WERI-Rb-1 (cell line): ENCODE measurements around the gene DDHD1.
"Not testable (repeated sequence)": the region's sequence is repeated elsewhere in the genome, so short reads cannot be mapped to it uniquely, and the experiment has no call there.

Source experiments
- DNase-seq: peaks from one replicate; pipeline ENCODE4 v3.0.0-alpha.2; 2020
- H3K27ac ChIP-seq: fragments of 250-450 bp; sonication (Bioruptor Pico); 2 replicates; pipeline ENCODE4 v1.5.1; 2020; ENCODE audit warnings: mild to moderate bottlenecking, moderate library complexity
- H3K27me3 ChIP-seq: fragments of 250-450 bp; sonication (Bioruptor Pico); 2 replicates; pipeline ENCODE4 v1.5.1; 2021; ENCODE audit warnings: mild to moderate bottlenecking, low read depth, moderate library complexity; ENCODE audit not compliant: insufficient read depth, severe bottlenecking
- H3K36me3 ChIP-seq: fragments of 250-450 bp; sonication (Bioruptor Pico); 2 replicates; pipeline ENCODE4 v1.5.1; 2020; ENCODE audit warnings: mild to moderate bottlenecking, moderate library complexity
- H3K4me3 ChIP-seq: 2 replicates; pipeline ENCODE4 v1.5.1; 2011; ENCODE audit warnings: low read depth, mild to moderate bottlenecking, control low read depth, low read length
- H3K9me3 ChIP-seq: fragments of 250-450 bp; sonication (Bioruptor Pico); 2 replicates; pipeline ENCODE4 v1.5.1; 2021; ENCODE audit warnings: mild to moderate bottlenecking, moderate library complexity; ENCODE audit not compliant: severe bottlenecking
- TF ChIP-seq, protein P1 (sequence below): IDR thresholded peaks from 2 replicates; pipeline ENCODE4 v1.5.1; 2011; ENCODE audit warnings: low read depth, mild to moderate bottlenecking, control low read depth, inconsistent platforms, low read length

The DDHD1 gene

DNA sequence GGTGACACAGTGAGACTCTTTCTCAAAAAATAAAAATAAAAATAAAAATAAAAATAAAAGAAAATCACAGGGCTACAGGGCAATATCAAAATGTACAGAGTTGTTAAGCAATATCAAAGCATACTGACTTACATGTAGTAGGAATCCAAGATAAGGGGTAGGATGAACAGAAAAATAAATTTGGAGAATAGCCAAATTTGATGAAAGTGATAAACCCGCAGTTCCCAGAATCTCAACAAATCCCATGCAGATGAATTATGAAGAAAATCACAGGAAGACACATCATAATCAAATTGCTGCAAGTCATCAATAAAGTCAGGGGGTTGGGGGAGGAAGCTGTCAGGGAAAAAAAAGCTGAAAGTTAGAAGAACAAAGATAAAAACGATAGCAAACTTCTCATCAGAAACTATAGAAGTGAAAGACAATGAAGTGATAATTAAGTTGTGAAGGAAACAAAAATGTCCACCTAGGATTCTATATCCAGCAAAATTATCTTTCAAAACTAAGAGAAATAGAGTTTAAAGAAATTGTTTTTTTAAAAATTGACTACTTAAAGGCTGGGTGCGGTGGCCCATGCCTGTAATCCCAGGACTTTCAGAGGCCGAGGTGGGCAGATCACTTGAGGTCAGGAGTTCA, 15.4 kb downstream of the DDHD1 start:
- Histone ChIP-seq H3K27ac (no peak overlapping the region), H3K9me3 (no peaks in the 10 kb centered on the region), H3K36me3 (no peaks in the 10 kb centered on the region), H3K4me3 (no peak overlapping the region), H3K27me3 (no peaks in the 10 kb centered on the region)
- TF ChIP-seq, protein P1, sequence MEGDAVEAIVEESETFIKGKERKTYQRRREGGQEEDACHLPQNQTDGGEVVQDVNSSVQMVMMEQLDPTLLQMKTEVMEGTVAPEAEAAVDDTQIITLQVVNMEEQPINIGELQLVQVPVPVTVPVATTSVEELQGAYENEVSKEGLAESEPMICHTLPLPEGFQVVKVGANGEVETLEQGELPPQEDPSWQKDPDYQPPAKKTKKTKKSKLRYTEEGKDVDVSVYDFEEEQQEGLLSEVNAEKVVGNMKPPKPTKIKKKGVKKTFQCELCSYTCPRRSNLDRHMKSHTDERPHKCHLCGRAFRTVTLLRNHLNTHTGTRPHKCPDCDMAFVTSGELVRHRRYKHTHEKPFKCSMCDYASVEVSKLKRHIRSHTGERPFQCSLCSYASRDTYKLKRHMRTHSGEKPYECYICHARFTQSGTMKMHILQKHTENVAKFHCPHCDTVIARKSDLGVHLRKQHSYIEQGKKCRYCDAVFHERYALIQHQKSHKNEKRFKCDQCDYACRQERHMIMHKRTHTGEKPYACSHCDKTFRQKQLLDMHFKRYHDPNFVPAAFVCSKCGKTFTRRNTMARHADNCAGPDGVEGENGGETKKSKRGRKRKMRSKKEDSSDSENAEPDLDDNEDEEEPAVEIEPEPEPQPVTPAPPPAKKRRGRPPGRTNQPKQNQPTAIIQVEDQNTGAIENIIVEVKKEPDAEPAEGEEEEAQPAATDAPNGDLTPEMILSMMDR, result no peak
- DNase-seq, result no peak

DNA sequence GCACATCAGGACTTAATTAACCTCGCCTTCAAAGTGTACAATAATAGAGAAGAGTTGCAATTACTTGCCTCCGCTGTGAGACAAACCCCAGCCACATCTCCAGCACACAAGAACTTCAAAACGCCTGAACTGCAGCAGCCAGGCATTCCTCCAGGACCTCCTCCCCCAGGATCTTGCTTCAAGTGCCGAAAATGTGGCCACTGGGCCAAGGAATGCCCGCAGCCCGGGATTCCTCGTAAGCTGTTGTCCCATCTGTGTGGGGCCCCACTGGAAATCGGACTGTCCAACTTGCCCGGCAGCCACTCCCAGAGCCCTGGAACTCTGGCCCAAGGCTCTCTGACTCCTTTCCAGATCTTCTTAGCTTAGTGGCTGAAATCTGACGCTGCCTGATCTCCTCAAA, 22.6 kb downstream of the DDHD1 start:
- H3K4me3 ChIP-seq, H3K36me3 ChIP-seq: not testable (repeated sequence)

DNA sequence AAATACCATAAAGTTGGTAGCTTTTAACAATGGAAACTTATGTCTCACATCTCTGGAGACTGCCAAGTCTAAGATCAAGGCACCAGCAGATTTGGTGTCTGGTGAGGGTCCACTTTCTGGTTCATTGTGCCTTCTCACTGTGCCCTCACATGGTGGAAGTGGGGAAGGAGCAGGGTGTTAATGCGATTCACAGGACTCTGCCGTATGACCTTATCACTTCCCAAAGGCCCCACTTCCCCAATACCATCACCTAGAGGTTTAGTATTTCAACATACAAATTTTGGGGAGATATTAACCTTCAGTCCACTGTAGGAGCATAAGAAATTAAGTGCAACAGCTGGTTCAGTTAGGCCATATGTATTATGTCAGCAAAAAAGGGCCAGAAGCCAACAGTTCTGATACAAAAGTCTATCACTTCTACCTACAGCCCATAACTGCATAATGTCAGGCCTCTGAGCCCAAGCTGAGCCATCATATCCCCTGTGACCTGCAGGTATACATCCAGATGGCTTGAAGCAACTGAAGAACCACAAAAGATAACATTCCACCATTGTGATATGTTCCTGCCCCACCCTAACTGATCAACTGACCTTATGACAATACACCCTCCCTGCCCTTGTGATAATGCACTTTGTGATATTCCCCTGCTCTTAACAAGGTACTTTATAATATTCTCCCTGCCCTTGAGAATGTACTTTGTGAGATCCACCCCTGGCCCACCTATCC, 24.7 kb downstream of the DDHD1 start:
- H3K4me3 ChIP-seq, result no peak overlapping the region
- DNase-seq, result no peak
- no peaks in the 10 kb centered on the region for H3K9me3 ChIP-seq
- H3K27ac ChIP-seq, result no peak overlapping the region
- TF ChIP-seq, protein P1, result no peak
- no peaks in the 10 kb centered on the region for H3K27me3 ChIP-seq
- H3K36me3 ChIP-seq, result no peaks in the 10 kb centered on the region

More for the DNA sequence above, 22.6 kb downstream of the DDHD1 start:
- not testable (repeated sequence) for H3K9me3 ChIP-seq, DNase-seq, H3K27ac ChIP-seq, H3K27me3 ChIP-seq

DNA sequence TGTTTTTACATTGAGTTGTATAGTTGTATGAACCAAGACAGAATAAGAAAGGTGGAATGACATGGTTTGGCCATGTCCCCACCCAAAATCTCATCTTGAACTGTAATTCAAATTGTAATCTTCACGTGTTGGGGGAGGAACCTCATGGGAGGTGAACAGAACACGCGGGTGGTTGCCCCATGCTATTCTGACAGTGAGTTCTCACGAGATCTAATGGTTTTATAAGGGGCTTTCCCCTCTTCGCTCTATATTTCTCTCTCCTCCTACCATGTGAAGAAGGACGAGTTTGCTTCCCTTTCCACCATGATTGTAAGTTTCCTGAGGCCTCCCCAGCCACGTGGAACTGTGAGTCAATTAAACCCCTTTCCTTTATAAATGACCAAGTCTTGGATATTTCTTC, 25.3 kb downstream of the DDHD1 start:
- Histone ChIP-seq H3K36me3 (no peaks in the 10 kb centered on the region), H3K9me3 (no peaks in the 10 kb centered on the region), H3K4me3 (no peak overlapping the region), H3K27ac (no peak overlapping the region), H3K27me3 (no peaks in the 10 kb centered on the region)
- no peak for DNase-seq
- TF ChIP-seq, protein P1, result no peak

DNA sequence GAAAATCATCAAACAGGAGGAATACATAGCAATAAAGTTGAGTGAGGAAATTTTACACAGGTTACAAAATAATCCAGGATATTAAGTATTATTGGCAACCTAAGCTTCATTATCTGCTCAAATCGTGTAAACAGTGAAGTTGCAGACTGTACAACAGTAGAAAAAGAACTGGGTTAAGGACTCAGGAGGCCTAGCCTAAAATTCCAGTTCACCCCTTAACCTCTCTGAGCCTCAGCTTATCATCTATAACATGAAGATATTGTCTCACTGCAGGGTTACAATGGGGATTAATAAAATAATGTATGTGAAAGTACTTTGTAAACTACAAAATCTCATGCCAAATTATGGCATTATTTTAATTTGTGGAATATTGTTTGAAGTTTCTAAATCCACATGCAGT, 26.0 kb downstream of the DDHD1 start:
- no peaks in the 10 kb centered on the region for H3K9me3 ChIP-seq
- TF ChIP-seq, protein P1, result no peak
- no peak for DNase-seq
- no peak overlapping the region for H3K27ac ChIP-seq
- no peaks in the 10 kb centered on the region for H3K27me3 ChIP-seq
- no peaks in the 10 kb centered on the region for H3K36me3 ChIP-seq
- no peak overlapping the region for H3K4me3 ChIP-seq

DNA sequence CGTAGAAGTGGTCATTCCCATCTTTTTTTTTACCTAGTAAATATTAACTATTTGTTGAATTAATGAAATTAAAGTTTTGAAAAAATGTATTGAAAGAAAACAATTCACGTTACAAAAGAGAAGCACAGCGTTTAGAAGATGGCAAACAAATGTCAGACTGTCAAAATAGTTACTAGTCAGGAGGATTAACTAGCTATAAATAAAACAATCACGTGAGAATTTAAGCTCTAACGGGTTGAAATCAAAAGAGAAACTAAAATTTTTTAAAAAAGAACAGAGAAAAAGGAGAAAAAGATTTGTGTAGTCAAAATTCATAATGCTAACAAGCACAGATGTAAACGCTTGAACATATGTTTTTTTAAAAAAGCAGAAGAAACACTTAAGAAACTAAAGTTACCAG, 26.4 kb downstream of the DDHD1 start:
- TF ChIP-seq, protein P1, result no peak
- no peaks in the 10 kb centered on the region for H3K36me3 ChIP-seq
- no peaks in the 10 kb centered on the region for H3K9me3 ChIP-seq
- DNase-seq, result no peak
- H3K27ac ChIP-seq, result no peak overlapping the region
- H3K27me3 ChIP-seq, result no peaks in the 10 kb centered on the region
- no peak overlapping the region for H3K4me3 ChIP-seq
